ENCODE results near the gene TMEM86B. TPM values are rescaled to one million over a fixed set of nuclear protein-coding genes. Genes with fewer than 3 reads are reported as not detected.
A peak's percentile ranks its signal among the peaks of the same experiment; 100 is the strongest.

Gene TMEM86B
- total RNA-seq, 1 experiment from 2014 or later, result 18.4 TPM

DNA sequence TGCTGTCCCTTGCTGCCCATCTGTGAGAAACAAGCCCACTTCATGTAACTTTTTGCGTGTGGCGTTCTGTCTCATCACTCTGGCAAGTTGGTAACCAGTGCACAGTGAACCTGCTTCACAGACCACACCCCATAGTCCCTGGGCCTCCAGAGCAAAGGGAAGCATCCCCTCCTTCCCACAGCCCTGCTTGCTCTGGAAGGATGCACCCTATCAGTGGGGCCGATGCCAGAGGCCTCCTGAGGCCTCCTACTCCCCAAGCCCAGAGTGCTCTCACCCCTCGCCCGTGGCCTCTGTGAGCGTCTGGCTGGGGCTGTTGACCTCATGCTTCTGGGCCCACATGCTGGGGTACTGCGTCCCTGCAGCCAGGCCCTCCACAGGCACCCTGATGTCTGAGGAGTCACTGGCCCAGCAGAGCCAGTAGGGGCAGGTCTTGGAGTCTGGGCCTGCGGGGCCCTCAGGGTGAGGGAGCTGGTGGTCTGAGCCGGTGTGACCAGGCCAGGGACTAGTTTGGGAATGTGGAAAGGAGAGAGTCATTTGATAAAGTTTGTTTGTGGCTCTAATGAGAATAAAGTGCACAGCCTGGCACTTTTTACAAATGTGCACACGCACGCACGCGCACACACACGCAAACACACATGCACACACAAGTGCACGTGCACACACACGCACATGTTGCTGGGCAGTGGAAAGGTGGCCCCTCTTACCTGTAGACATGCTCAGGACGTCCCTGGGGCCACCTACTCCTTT lies 5.1 kb downstream of the TMEM86B start:
- Histone ChIP-seq H3K79me2 (ENCODE audit: low read depth) (no peaks in the 10 kb centered on the region), H3F3A (ENCODE audit: insufficient read depth, low read depth) (peaks cover 24% of the 10 kb centered on the region; the same call in 1 of the 2 replicates), H3K9me3 (ENCODE audit: insufficient read depth, low read depth) (no peaks in the 10 kb centered on the region; the same call in 1 of the 2 replicates), H4K20me1 (ENCODE audit: insufficient read depth) (peaks cover 21% of the 10 kb centered on the region), H3K4me3 (no peak overlapping the region), H3K9me2 (ENCODE audit: insufficient read depth) (no peaks in the 10 kb centered on the region), H3K4me2 (no peak overlapping the region), H3K36me3 (ENCODE audit: low read depth) (no peaks in the 10 kb centered on the region), H2AFZ (no peak overlapping the region), H3K4me1 (replicated peaks; ENCODE audit: insufficient read depth) (no peaks in the 10 kb centered on the region), H3K27ac (no peak overlapping the region), H3K27me3 (ENCODE audit: insufficient read depth, low read depth) (no peaks in the 10 kb centered on the region)
- ChIA-PET POLR2A (ENCODE audit: unreplicated experiment) (no interaction called here), CTCF (no interaction called here)
- TF ChIP-seq, protein P1, sequence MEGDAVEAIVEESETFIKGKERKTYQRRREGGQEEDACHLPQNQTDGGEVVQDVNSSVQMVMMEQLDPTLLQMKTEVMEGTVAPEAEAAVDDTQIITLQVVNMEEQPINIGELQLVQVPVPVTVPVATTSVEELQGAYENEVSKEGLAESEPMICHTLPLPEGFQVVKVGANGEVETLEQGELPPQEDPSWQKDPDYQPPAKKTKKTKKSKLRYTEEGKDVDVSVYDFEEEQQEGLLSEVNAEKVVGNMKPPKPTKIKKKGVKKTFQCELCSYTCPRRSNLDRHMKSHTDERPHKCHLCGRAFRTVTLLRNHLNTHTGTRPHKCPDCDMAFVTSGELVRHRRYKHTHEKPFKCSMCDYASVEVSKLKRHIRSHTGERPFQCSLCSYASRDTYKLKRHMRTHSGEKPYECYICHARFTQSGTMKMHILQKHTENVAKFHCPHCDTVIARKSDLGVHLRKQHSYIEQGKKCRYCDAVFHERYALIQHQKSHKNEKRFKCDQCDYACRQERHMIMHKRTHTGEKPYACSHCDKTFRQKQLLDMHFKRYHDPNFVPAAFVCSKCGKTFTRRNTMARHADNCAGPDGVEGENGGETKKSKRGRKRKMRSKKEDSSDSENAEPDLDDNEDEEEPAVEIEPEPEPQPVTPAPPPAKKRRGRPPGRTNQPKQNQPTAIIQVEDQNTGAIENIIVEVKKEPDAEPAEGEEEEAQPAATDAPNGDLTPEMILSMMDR (conservative IDR thresholded peaks at IDR 0.05), result no peak
- no peak for TF ChIP-seq EZH2 (IDR thresholded peaks at IDR 0.05; ENCODE audit: low read depth)
- intact Hi-C loops (cut with micrococcal nuclease; ENCODE audit: unreplicated experiment), result no loop called here
- DNase-seq, result no peak
- no TSS peak for BruUV-seq (replicated peaks)

DNA sequence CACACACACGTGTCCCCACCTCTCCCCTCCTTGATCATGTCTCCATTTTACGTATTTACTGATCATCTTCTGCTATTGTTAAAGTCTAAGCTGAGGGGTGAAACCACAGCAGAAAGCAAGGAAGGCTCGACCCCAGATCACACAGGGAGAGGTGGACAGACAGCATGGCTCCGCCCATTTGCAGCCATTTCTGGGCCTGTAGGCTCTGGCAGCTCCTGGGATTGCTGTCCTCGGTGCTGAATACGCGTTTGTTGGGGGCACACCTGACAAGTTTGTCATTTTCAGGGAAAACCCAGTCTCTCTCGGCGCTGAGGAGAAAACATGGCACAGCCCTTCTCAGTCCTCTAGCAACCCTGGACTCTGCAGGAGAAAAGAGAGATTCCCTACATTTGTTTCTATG lies 8.0 kb downstream of the TMEM86B start:
- no peaks in the 10 kb centered on the region for H4K20me1 ChIP-seq (ENCODE audit: insufficient read depth)
- no peaks in the 10 kb centered on the region for H3K9me2 ChIP-seq (ENCODE audit: insufficient read depth)
- intact Hi-C loops (cut with micrococcal nuclease; ENCODE audit: unreplicated experiment), result no loop called here
- H3K27me3 ChIP-seq (ENCODE audit: insufficient read depth, low read depth), result no peaks in the 10 kb centered on the region
- H3K36me3 ChIP-seq (ENCODE audit: low read depth), result no peaks in the 10 kb centered on the region
- DNase-seq, result no peak
- peaks cover 15% of the 10 kb centered on the region for H3K4me1 ChIP-seq (replicated peaks; ENCODE audit: insufficient read depth)
- no peak overlapping the region for H3K27ac ChIP-seq
- ChIA-PET CTCF (no interaction called here), POLR2A (ENCODE audit: unreplicated experiment) (no interaction called here)
- peaks cover 43% of the 10 kb centered on the region for H3F3A ChIP-seq (ENCODE audit: insufficient read depth, low read depth)
- no peak overlapping the region for H2AFZ ChIP-seq
- no peak overlapping the region for H3K4me3 ChIP-seq
- no peaks in the 10 kb centered on the region; the same call in 1 of the 2 replicates for H3K9me3 ChIP-seq (ENCODE audit: insufficient read depth, low read depth)
- no peaks in the 10 kb centered on the region for H3K79me2 ChIP-seq (ENCODE audit: low read depth)
- BruUV-seq (replicated peaks), result no TSS peak
- H3K4me2 ChIP-seq, result no peak overlapping the region
- TF ChIP-seq, protein P1 (conservative IDR thresholded peaks at IDR 0.05), result no peak
- TF ChIP-seq EZH2 (IDR thresholded peaks at IDR 0.05; ENCODE audit: low read depth), result no peak

DNA sequence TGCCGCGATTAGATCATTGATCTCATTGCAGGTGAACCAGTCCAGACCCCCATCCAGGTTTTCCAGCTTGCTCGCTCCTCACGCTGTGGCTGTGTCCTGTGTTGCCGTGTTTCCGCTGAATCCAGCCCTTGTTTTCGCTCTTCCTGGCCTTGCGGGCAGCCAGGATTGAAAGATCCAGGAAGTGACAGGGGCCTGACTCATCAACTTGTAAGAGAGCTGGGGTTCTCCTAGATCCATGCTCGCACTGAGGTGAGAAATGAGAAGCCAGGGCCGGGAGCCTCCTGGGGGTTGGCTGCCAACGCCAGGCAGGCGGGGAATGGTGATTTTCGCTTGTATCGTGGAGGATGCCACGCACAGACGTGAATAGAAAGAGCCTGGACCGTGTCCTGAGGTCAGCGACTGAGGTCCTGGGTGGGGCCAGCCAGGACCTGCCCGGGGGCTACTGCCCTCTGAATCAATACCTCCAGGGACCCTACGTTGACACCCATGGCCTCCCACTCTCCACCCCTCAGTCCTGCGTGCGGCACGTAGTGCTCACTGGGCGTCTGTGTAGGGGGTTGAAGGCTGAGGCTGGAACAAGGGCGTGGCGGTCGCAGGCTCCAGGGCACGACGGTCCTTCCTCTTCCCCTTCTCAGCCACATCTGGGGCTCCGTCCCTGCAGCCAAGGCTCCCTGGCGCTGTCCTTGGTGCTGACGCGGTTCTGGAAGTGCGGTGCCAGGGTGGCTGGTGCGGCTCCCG lies 11.9 kb downstream of the TMEM86B start:
- TSS peak; percentile 28 for BruUV-seq (replicated peaks)
- CTCF ChIA-PET, result interaction anchor here (0.6 to 1.2 kb wide), 2 partner anchors 42 to 332 kb away, joined by 3 to 4 read pairs; partner anchors contain the start of gene PPP6R1
- TF ChIP-seq EZH2 (IDR thresholded peaks at IDR 0.05; ENCODE audit: low read depth), result no peak
- TF ChIP-seq, protein P1 (conservative IDR thresholded peaks at IDR 0.05), result no peak

More for the DNA sequence above, 11.9 kb downstream of the TMEM86B start:
- Histone ChIP-seq H3K27me3 (ENCODE audit: insufficient read depth, low read depth) (no peaks in the 10 kb centered on the region), H3K4me1 (replicated peaks; ENCODE audit: insufficient read depth) (peaks cover 15% of the 10 kb centered on the region), H2AFZ (no peak overlapping the region; the same call in 1 of the 2 replicates), H3K4me2 (peak overlapping the region; percentile 92), H3K79me2 (ENCODE audit: low read depth) (no peaks in the 10 kb centered on the region), H3F3A (ENCODE audit: insufficient read depth, low read depth) (peaks cover 28% of the 10 kb centered on the region), H4K20me1 (ENCODE audit: insufficient read depth) (no peaks in the 10 kb centered on the region), H3K4me3 (peak overlapping the region; percentile 61), H3K9me2 (ENCODE audit: insufficient read depth) (no peaks in the 10 kb centered on the region), H3K36me3 (ENCODE audit: low read depth) (no peaks in the 10 kb centered on the region), H3K9me3 (ENCODE audit: insufficient read depth, low read depth) (peaks cover 16% of the 10 kb centered on the region; the same call in 1 of the 2 replicates), H3K27ac (peak overlapping the region; percentile 92)
- DNase-seq, result peak; percentile 95 to 100
- intact Hi-C loops (cut with micrococcal nuclease; ENCODE audit: unreplicated experiment), result loop anchor here (1.0 to 2.0 kb wide), 5 partner anchors 28 to 70 kb away; partner anchors contain the start of genes DNAAF3 and PPP6R1
- POLR2A ChIA-PET (ENCODE audit: unreplicated experiment), result interaction anchor here (0.5 to 1.2 kb wide), 3 partner anchors 44 to 1158 kb away, joined by 6 to 19 read pairs (median 11); no protein-coding TSS in a partner anchor

All from PC-9 (cell line).